ENCODE measurements around the gene PLOD1. TPM values are rescaled to one million over a fixed set of nuclear protein-coding genes. Genes with fewer than 3 reads are reported as not detected.
A peak's percentile ranks its signal among the peaks of the same experiment; 100 is the strongest.
"Not testable (repeated sequence)": the region's sequence is repeated elsewhere in the genome, so short reads cannot be mapped to it uniquely, and the experiment has no call there.

The PLOD1 gene
- total and polyA plus RNA-seq, 12 donors = 27.3 to 102 (median 48.5) TPM

DNA sequence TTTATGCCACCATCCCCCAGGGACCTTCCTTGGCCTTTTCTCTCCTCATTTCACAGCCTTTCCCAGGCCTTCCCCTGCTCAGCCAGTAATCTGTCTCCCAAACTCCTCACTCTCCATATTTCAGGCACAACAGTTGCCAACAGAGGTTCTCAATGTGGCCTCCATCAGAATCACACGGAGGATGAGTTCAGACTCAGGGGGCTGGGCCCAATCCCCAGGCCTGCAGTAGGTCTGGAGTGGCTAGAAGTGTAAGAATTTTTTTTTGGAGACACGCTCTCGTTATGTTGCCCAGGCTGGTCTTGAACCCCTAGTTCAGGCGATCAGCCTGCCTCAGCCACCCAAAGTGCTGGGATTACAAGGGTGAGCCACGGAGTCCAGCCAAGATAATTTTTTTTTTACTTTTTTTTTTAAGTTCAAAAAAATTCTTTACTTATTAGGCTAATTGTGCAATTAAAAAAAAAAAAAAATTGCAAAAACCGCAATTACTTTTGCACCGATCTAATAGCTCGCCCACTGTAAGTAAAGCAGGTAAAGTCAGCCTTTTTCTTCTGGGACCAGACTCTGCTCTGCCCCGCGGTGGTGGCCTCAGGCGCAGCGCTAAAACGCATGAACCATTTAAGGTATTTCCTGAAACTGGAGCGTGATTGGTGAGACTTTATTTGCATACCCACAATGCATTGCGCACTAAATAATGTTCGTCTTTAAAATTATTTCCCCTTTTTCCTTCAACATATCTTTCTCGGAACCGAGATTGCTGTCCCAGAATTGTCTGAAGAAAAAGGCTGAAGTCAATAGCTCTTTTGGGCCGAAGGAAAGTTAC lies 27.0 kb upstream of the PLOD1 start:
- peak; percentile 79 to 92 (median 86) for ATAC-seq
- WGBS, 2 donors = 15 to 17% methylated on average over 19 of the region's 19 CpGs
- H3K27ac ChIP-seq = peak overlapping the region; percentile 84 to 100 (median 96)
- H3K9me3 ChIP-seq = no peaks in the 10 kb centered on the region
- H3K4me1 ChIP-seq = peaks cover 0 to 22% (median 5%) of the 10 kb centered on the region in 9 donors
- TF ChIP-seq, protein P1, sequence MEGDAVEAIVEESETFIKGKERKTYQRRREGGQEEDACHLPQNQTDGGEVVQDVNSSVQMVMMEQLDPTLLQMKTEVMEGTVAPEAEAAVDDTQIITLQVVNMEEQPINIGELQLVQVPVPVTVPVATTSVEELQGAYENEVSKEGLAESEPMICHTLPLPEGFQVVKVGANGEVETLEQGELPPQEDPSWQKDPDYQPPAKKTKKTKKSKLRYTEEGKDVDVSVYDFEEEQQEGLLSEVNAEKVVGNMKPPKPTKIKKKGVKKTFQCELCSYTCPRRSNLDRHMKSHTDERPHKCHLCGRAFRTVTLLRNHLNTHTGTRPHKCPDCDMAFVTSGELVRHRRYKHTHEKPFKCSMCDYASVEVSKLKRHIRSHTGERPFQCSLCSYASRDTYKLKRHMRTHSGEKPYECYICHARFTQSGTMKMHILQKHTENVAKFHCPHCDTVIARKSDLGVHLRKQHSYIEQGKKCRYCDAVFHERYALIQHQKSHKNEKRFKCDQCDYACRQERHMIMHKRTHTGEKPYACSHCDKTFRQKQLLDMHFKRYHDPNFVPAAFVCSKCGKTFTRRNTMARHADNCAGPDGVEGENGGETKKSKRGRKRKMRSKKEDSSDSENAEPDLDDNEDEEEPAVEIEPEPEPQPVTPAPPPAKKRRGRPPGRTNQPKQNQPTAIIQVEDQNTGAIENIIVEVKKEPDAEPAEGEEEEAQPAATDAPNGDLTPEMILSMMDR (IDR thresholded peaks at IDR 0.05) = peak; percentile 35 to 98 (median 76)
- H3K4me3 ChIP-seq = peak overlapping the region in 7 of 10 donors; percentile 49 to 82 (median 65)
- H3K36me3 ChIP-seq = no peaks in the 10 kb centered on the region
- DNase-seq = peak; percentile 90 to 91
- no peaks in the 10 kb centered on the region for H3K27me3 ChIP-seq
- intact Hi-C loops (cut with DNase I) = loop anchor here in 4 of 10 donors (1.0 to 5.0 kb wide), 6 partner anchors 27 to 75 kb away; partner anchors contain the start of genes MFN2 (in 2 of the 4) and PLOD1 (in 1 of the 4)

GRCh38 chr1:11908095-11908675 lies 26.3 kb upstream of the PLOD1 start:
- H3K4me1 ChIP-seq = peaks cover 0 to 22% (median 5%) of the 10 kb centered on the region in 9 donors
- peak overlapping the region; percentile 84 to 100 (median 96) for H3K27ac ChIP-seq
- peak overlapping the region; percentile 39 to 82 (median 66) for H3K4me3 ChIP-seq
- DNase-seq (peak in 1 of 2 donors; percentile 77), ATAC-seq (peak; percentile 70 to 90 (median 80))
- H3K36me3 ChIP-seq = no peaks in the 10 kb centered on the region
- no peaks in the 10 kb centered on the region for H3K27me3 ChIP-seq
- intact Hi-C loops (cut with DNase I) = loop anchor here in 4 of 10 donors (2.0 to 5.0 kb wide), 4 partner anchors 27 to 74 kb away; partner anchors contain the start of genes MFN2 (in 1 of the 4) and PLOD1 (in 1 of the 4)
- TF ChIP-seq, protein P1 (IDR thresholded peaks at IDR 0.05) = no peak
- 0% methylated on average over 24 of the region's 24 CpGs for WGBS, 2 donors
- H3K9me3 ChIP-seq = no peaks in the 10 kb centered on the region

GRCh38 chr1:11910914-11911228 lies 23.6 kb upstream of the PLOD1 start:
- peak overlapping the region in 4 of 10 donors; percentile 55 to 96 (median 90) for H3K27ac ChIP-seq
- not testable (repeated sequence) for H3K4me3 ChIP-seq, H3K27me3 ChIP-seq, ATAC-seq, H3K36me3 ChIP-seq, H3K9me3 ChIP-seq, DNase-seq
- peaks cover 0 to 22% (median 5%) of the 10 kb centered on the region in 9 donors for H3K4me1 ChIP-seq
- intact Hi-C loops (cut with DNase I) = loop anchor here in 5 of 10 donors (10.0 kb wide), 2 partner anchors 54 to 64 kb away; no protein-coding TSS in a partner anchor
- 78 to 81% methylated on average over 6 of the region's 6 CpGs for WGBS, 2 donors

DNA sequence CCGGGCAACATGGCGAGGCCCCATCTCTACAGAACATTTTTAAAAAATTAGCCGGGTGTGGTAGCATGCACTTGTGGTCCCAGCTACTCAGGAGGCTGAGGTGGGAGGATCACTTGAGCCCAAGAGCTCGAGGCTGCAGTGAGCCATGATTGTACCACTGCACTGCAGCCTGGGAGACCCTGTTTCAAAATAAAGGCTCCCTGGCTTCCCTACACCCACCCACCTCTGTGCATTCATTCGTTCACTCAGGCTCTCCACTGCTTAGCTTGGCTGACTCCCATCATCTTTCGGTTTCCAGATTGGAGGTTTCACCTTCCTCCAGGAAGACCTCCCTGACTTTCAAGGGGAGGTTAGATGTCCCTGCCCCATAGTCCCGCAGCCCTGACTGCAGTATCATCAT lies 22.5 kb upstream of the PLOD1 start:
- Histone ChIP-seq H3K4me3 (no peak overlapping the region), H3K4me1 (peaks cover 0 to 22% (median 5%) of the 10 kb centered on the region in 9 donors), H3K36me3 (peaks cover 0 to 8% (median 0%) of the 10 kb centered on the region in 9 donors), H3K27me3 (no peaks in the 10 kb centered on the region), H3K27ac (no peak overlapping the region), H3K9me3 (no peaks in the 10 kb centered on the region)
- 85 to 89% methylated on average over 7 of the region's 7 CpGs for WGBS, 2 donors
- intact Hi-C loops (cut with DNase I) = loop anchor here in 5 of 10 donors (10.0 kb wide), 2 partner anchors 53 to 63 kb away; no protein-coding TSS in a partner anchor
- TF ChIP-seq, protein P1 (IDR thresholded peaks at IDR 0.05) = no peak
- DNase-seq (no peak), ATAC-seq (no peak)

DNA sequence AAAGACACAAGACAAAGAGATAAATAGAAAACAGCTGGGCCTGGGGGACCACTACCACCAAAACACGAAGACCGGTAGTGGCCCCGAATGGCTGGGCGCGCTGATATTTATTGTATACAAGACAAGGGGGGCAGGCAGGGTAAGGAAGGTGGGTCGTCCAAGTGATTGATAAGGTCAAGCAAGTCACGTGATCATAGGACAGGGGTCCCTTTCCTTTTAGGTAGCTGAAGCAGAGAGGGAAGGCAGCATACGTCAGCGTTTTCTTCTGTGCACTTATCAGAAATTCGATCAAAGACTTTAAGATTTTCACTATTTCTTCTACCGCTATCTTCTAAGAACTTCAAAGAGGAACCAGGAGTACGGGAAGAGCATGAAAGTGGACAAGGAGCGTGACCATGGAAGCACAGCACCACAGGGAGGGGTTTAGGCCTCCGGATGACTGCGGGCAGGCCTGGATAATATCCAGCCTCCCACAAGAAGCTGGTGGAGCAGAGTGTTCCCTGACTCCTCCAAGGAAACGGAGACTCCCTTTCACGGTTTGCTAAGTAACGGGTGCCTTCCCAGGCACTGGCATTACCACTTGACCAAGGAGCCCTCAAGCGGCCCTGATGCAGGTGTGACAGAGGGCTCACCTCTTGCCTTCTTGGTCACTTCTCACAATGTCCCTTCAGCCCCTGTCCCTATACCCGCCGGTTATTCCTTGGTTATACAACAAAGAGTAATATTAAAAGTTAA lies 21.9 kb upstream of the PLOD1 start:
- Histone ChIP-seq H3K36me3 (peaks cover 0 to 14% (median 0%) of the 10 kb centered on the region in 9 donors), H3K4me1 (peaks cover 0 to 17% (median 3%) of the 10 kb centered on the region in 9 donors)
- not testable (repeated sequence) for H3K27me3 ChIP-seq, DNase-seq, H3K9me3 ChIP-seq, H3K27ac ChIP-seq, H3K4me3 ChIP-seq, ATAC-seq
- intact Hi-C loops (cut with DNase I) = loop anchor here in 5 of 10 donors (10.0 kb wide), 2 partner anchors 52 to 62 kb away; no protein-coding TSS in a partner anchor
- 79 to 80% methylated on average over 21 of the region's 21 CpGs for WGBS, 2 donors
